Adipose tissue (tissue), 3 donors: ENCODE results near the gene MON2. TPM values are rescaled to one million over a fixed set of nuclear protein-coding genes. Genes with fewer than 3 reads are reported as not detected.
"Not testable (repeated sequence)": the region's sequence is repeated elsewhere in the genome, so short reads cannot be mapped to it uniquely, and the experiment has no call there.

Experiments used
- H3K27ac ChIP-seq: one replicate; pipeline ENCODE4 v1.5.1; 2013; ENCODE audit warnings: low read depth, low read length
- WGBS, 3 donors: extraction: QIAGEN DNeasy Blood & Tissue Kit; methylation state at CpG; one replicate each; pipeline ENCODE4 v1.1.7; 2013; 5-methylcytosine and 5-hydroxymethylcytosine counted together
- polyA plus RNA-seq, 3 donors: library from polyadenylated mRNA; stranded (reverse); fragments of 200-250 nt; gene quantifications; one replicate each; pipeline ENCODE4 v1.2.3, GENCODE V29; 2013
- donor health status: healthy with polysubstance abuse.
- donor health status: Bipolar disorder and iron deficiency.
- donor health status: healthy.

Gene MON2
- polyA plus RNA-seq, 3 donors = 7.0 to 14.0 (median 8.1) TPM

GRCh38 chr12:62533087-62533754, 66.6 kb downstream of the MON2 start:
- 49 to 92% (median 84%) methylated on average over 2 of the region's 2 CpGs for WGBS, 3 donors
- no peak overlapping the region for H3K27ac ChIP-seq

DNA sequence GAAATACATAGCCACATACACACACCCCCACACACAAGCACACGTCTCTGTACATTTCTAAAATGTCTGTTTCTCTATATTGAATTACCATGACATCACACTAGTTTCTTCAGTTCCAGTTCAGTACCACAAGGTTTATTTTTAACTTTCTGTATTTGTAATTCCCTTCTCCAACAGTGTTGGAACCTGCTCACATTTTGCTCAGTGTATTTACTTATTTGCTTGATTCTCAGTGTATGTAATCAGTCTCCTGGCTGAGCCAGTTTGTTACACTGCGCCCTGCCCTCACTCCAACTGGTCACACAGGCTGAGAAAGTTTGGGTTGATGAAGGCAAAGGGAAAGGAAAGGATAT, 67.1 kb downstream of the MON2 start:
- WGBS, 3 donors = 38 to 97% (median 88%) methylated on average over 2 of the region's 2 CpGs
- H3K27ac ChIP-seq = no peak overlapping the region

DNA sequence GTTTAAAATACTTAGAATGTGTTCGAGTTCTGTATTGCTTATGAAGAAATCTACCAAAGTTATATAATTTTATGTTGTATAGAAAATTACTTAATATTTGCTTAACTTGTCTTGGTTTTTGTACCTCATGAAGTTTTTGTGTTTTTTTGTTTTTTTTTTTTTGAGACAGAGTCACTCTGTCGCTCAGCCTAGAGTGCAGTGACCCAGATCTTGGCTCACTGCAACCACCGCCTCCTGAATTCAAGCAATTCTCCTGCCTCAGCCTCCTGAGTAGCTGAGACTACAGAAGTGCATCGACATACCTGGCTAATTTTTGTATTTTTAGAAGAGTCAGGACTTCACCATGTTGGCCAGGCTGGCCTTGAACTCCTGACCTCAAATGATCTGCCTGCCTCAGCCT, 69.9 kb downstream of the MON2 start:
- WGBS, 3 donors = 71 to 84% (median 81%) methylated on average over 4 of the region's 4 CpGs
- H3K27ac ChIP-seq = no peak overlapping the region

DNA sequence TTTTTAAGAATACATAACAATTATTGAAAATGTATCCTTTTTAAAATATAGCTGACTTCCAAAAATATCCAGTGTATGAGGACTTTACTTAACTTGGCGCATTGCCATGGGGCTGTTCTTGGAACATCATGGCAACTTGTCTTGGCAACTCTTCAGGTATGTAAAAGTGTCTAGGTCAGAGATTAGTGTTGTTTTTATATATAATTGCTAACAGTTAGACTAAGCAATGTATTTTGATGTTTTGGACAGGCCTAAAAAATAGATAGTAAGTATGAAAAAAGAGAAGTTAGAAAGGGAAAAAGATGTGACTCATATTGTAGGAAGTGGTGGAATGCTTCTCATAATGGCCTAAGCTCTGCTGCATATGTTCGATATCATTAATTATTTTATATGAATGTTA, 70.9 kb downstream of the MON2 start:
- no peak overlapping the region for H3K27ac ChIP-seq
- 79 to 93% (median 86%) methylated on average over 2 of the region's 2 CpGs for WGBS, 3 donors

- H3K27ac ChIP-seq = no peak overlapping the region
- WGBS, 3 donors = 46 to 79% (median 72%) methylated on average over 2 of the region's 2 CpGs
Observed at GRCh38 chr12:62540354-62540753, 73.7 kb downstream of the MON2 start.

GRCh38 chr12:62542814-62543213, 76.2 kb downstream of the MON2 start:
- no peak overlapping the region for H3K27ac ChIP-seq
- WGBS, 3 donors = 88 to 97% (median 96%) methylated on average over 1 of the region's 1 CpG

DNA sequence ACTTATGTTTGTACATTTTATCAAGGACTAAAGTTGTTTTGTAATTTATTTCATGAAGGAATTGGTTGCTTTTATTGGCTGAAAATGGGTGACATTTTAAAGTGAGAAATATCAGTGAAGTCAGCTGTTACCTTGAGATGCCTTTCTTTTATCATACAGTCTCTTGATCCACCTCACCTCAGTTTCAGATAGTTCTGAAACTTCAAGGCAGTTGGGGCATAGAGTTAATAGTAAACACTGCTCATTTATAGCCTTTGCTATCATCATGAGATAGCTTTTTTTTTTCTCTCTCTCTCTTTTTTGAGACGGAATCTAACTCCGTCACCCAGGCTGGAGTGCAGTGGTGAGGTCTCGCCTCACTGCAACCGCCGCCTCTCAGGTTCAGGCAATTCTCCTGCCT, 76.7 kb downstream of the MON2 start:
- no peak overlapping the region for H3K27ac ChIP-seq
- WGBS, 3 donors = 89 to 97% (median 96%) methylated on average over 5 of the region's 5 CpGs

DNA sequence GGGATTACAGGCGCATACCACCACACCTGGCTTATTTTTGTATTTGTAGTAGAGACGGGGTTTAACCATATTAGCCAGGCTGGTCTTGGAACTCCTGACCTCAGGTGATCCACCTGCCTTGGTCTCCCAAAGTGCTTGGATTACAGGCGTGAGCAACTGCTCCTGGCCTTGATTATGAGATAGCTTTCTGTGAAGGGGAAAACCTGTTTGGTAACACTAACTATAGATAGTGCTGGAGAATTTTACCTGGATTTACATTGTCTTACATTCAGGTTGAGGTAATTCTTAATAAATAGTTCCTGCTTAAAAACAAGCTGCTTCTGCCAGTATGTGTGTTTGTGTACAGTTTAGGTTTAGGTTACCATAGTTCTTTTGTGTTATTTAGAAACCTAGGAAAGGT, 77.1 kb downstream of the MON2 start:
- H3K27ac ChIP-seq = no peak overlapping the region
- WGBS, 3 donors = 55 to 78% (median 62%) methylated on average over 3 of the region's 3 CpGs

- WGBS, 3 donors = 59 to 97% (median 88%) methylated on average over 5 of the region's 5 CpGs
- H3K27ac ChIP-seq = no peak overlapping the region
Observed at GRCh38 chr12:62552906-62553556, 86.4 kb downstream of the MON2 start.

DNA sequence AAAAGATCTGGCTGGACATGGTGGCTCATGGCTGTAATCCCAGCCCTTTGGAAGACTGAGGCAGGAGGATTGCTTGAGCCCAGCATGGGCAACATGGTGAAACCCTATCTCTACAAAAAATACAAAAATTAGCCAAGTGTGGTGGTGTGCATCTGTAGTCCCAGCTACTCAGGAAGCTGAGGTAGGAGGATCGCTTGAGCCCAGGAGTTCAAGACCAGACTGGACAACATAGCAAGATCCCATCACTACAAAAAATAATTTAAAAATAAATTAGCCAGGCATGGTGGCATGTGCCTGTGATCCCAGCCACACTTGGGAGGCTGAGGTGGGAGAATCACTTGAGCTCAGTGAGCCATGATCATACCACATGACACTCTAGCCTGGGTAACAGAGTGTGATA, 92.7 kb downstream of the MON2 start:
- WGBS, 3 donors = 96 to 100% (median 98%) methylated on average over 1 of the region's 1 CpG
- not testable (repeated sequence) for H3K27ac ChIP-seq

- WGBS, 3 donors = 81 to 98% (median 90%) methylated on average over 2 of the region's 2 CpGs
- no peak overlapping the region for H3K27ac ChIP-seq
Observed at GRCh38 chr12:62562846-62563245, 96.2 kb downstream of the MON2 start.

- no peak overlapping the region for H3K27ac ChIP-seq
Observed at GRCh38 chr12:62575036-62575435, 108.4 kb downstream of the MON2 start.

DNA sequence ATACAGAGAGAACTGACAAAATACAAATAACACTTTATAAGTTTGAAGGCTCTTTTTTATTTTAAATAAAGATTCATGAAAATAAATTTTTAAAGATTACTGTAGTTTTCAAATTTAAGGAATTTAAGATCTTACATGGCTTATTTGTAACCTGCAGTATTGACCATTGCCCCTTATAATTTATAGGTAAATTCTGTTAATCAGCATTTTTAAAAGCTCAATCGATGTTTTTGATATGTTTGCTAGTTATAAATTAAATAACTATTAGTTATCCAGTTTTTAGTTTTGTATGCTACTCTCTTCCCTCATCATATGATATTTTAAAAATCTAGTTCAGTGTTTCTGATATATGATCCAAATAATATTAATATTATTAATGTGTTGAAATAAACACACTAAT, 109.9 kb downstream of the MON2 start:
- no peak overlapping the region for H3K27ac ChIP-seq
- 87 to 95% (median 93%) methylated on average over 1 of the region's 1 CpG for WGBS, 3 donors

- 95 to 99% (median 97%) methylated on average over 2 of the region's 2 CpGs for WGBS, 3 donors
- H3K27ac ChIP-seq = no peak overlapping the region
Observed at GRCh38 chr12:62578726-62579125, 112.1 kb downstream of the MON2 start.

GRCh38 chr12:62581288-62582064, 114.8 kb downstream of the MON2 start:
- no peak overlapping the region for H3K27ac ChIP-seq
- WGBS, 3 donors = 83 to 85% (median 84%) methylated on average over 12 of the region's 12 CpGs

GRCh38 chr12:62582065-62582366, 115.4 kb downstream of the MON2 start:
- H3K27ac ChIP-seq = no peak overlapping the region
- 12 to 37% (median 32%) methylated on average over 2 of the region's 2 CpGs for WGBS, 3 donors

- H3K27ac ChIP-seq = no peak overlapping the region
- WGBS, 3 donors = 81 to 92% (median 85%) methylated on average over 4 of the region's 4 CpGs
Observed at GRCh38 chr12:62584619-62585018, 118.0 kb downstream of the MON2 start.

GRCh38 chr12:62586850-62587249, 120.2 kb downstream of the MON2 start:
- 97 to 99% (median 98%) methylated on average over 2 of the region's 2 CpGs for WGBS, 3 donors
- no peak overlapping the region for H3K27ac ChIP-seq

- WGBS, 3 donors = 94 to 98% (median 96%) methylated on average over 1 of the region's 1 CpG
- no peak overlapping the region for H3K27ac ChIP-seq
Observed at GRCh38 chr12:62588916-62589315, 122.3 kb downstream of the MON2 start.

GRCh38 chr12:62597253-62597652, 130.6 kb downstream of the MON2 start:
- 88 to 96% (median 95%) methylated on average over 3 of the region's 3 CpGs for WGBS, 3 donors

More at GRCh38 chr12:62597253-62597652, 130.6 kb downstream of the MON2 start:
- no peak overlapping the region for H3K27ac ChIP-seq
